Hindlimb muscle (tissue), 1 donor: ENCODE data around the gene FOXK2. TPM values are rescaled to one million over a fixed set of nuclear protein-coding genes. Genes with fewer than 3 reads are reported as not detected.

Experiments
- DNase-seq: peaks from one replicate; pipeline ENCODE4 v3.0.0-alpha.2; 2013
- polyA plus RNA-seq: library from polyadenylated mRNA; unstranded; fragments of 120-200 nt; gene quantifications from one replicate; pipeline ENCODE4 v1.2.1, GENCODE V29; 2013; ENCODE audit not compliant: insufficient read length

FOXK2 gene
- polyA plus RNA-seq = 44.4 TPM

DNA sequence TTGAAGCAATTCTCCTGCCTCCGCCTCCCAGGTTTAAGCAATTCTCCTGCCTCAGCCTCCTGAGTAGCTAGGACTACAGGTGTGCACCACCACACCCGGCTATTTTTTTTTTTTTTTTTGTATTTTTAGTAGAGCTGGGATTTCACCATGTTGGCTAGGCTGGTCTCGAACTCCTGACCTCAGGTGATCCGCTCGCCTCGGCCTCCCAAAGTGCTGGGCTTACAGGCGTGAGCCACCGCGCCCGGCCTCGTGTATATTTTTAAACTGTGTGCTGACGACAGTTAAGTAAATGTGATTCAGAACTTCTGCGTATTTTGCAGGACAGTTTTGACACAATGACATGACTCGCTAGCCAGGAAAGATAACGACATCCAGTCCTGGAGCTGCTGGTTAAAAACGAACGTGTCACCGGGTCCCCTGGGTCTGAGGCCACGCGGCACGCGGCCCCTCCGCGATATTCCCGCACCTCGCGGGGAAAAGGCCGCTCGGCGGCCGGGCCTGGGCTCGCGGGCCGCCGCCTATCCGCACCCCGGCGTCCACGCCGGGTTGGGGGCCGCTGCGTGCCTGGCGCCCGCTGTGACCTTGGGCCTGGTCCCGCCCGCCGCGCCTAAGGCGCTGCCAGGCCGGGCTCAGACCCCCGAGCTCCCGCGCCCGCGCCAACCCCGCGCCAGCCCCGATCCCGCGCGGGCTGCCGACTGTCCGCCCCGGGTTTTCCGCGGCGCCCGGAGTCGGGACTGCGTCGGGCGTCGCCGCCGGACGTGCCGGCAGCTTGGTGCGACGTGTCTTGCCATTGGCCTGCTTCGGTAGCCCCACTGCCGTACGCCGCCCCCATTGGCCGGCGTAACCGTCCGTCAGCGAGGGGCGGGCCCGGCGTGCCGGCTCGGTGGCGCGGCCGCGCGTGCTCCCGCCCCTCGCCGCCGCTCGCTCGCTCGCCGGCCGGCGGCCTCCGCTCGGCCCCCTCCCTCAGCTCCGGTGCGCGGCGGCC lies at the start of gene FOXK2:
TSS of gene FOXK2 (plus strand) at position 907 of the 985 bp plus-strand sequence. CDS start 157 bp downstream, outside the sequence.
- DNase-seq = peak; percentile 99

- no peak for DNase-seq
These were observed 49.5 kb upstream of the FOXK2 start for GRCh38 chr17:82470065-82470464.

GRCh38 chr17:82474223-82475010 lies 45.1 kb upstream of the FOXK2 start:
- no peak for DNase-seq

DNA sequence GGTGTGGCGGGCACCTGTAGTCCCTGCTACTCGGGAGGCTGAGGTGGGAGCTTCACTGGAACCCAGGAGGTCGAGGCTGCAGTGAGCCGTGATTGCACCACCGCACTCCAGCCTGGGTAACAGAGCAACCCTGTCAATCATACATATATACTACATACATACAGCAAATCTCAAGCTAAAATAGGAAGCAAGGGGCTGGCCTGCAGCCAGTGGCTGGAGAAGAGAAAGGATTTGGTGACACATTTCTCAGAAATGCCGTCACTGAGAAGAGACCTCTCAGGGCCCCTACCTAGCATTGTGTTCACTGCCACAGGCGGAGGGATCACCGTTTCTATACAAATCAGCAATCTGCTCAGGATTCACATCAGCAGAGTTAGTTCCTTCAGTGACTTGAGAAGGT lies 44.1 kb upstream of the FOXK2 start:
- DNase-seq = no peak

DNA sequence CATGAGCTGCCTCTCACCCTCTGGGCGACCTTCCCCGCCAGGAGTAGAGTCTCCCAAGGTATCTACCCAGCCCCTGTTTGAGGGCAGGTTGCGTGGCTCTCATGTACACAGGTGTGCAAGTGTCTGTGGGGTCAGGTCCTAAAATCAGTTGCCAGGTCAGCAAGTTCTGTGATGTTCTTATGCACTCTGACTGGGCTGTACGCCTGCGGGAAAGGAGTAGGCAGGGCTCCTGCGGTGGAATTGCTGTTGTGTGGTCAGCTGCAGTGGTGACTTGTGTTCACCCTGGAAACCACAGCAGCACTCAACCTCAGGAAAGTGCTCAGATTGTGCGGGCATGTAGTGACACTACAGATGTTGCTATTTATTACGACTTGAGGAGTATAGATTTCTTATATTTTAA lies 41.6 kb upstream of the FOXK2 start:
- no peak for DNase-seq

GRCh38 chr17:82479602-82480001 lies 39.9 kb upstream of the FOXK2 start:
- DNase-seq = no peak

DNA sequence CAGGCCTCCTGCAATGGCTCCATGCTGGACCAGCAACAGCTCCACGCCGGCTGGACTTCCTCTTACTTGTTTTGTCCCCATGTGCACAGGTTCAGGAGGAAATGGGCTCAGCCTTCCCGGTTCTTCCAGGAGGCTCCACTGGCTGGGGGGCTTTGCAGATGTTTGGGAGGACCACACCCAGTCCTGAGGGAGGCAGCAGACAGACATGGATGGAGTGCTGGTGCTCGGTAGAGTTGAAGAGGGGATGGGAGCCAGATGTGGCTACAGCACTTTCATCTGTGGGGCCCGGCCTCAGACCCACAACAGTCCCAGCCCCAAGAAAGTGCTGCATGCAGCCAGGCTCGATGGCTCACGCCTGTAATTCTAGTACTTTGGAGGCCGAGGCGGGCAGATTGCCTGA lies 39.2 kb upstream of the FOXK2 start:
- no peak for DNase-seq

DNA sequence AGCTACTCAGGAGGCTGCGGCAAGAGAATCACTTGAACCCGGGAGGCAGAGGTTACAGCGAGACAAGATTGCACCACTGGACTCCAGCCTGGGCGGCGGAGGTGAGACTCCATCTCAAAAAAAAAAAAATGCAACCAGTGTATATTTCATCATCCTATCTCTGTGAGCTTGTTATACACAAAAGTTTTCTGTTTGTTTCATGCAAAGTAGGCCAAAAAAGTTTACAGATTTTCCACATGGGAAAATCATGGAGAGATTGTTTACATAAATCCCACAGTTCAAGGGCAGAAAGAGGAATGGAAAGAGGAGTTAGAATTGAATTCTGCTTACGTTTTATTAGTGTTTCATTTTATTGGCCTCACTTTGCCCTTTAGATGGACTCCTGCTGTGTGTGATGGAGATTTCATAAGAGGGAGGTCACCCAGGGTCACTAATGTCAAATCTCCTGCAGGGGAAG lies 36.3 kb upstream of the FOXK2 start:
- no peak for DNase-seq

DNA sequence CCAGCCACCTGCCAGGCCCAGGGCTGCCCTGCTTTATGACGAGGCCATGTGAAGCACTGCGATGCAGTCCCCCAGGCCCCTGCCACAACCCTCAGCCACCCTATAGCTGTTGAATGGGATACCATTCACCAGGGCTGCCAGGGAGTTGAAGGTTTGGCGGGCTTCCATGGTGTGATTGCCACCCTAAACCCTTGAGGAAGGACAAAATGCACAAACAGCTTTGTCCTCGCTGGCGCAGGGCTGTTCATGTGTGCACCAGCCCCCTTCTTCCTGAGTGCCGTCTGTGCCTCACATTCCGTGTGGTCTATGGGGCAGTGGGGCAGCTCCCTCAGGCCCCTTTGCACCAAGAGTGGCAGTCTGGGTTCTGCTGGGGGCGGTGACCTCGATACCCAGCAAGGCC lies 35.7 kb upstream of the FOXK2 start:
- DNase-seq = no peak

DNA sequence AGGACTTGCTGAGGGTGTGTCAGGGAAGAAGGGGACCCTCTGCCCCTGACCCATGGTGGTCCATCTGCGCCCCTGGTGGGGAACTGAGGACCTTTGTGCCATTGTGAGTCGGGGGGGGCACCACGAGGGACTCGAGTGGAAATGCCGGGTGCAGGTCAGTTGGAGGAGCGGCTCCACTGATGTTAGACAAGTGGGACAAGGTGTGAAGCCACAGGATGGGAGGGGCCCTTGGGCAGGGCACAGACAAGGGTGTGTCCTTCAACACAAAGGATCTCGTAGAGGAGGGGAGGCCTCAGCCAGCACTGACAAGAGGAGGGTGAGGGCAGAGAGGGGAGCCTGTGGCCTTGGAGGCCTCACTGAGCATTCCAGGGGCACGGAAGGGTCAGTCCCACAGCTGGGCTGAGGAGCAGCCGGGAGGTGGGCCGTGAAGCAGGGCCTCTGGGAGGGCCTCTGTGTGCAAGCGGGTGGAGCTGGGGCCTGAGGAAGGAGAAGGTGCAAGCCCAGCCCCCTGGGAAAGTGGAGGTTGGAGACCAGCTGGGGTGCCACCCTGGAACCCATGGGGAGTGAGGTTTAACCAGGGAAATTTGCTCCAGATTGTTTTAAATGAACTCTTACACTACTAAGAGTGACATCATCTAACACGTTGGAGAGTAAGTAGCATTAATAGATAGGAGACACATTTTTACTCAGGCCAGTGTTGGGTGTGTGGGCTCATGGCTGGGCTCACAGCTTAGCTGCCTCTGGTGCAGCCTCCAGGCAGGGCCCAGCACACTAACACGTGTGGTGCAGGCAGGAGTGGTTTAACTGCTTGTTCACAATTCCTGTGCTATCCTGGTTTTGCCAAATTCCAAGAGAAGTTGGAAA lies 33.1 kb upstream of the FOXK2 start:
- DNase-seq = no peak

- no peak for DNase-seq
These were observed 31.6 kb upstream of the FOXK2 start for GRCh38 chr17:82487910-82488309.

- DNase-seq = no peak
These were observed 30.4 kb upstream of the FOXK2 start for GRCh38 chr17:82489117-82489516.

- DNase-seq = no peak
These were observed 29.6 kb upstream of the FOXK2 start for GRCh38 chr17:82489851-82490511.

- DNase-seq = no peak
These were observed 28.9 kb upstream of the FOXK2 start for GRCh38 chr17:82490512-82491195.

GRCh38 chr17:82491196-82491530 lies 28.4 kb upstream of the FOXK2 start:
- no peak for DNase-seq

- DNase-seq = no peak
These were observed 28.0 kb upstream of the FOXK2 start for GRCh38 chr17:82491533-82491932.

DNA sequence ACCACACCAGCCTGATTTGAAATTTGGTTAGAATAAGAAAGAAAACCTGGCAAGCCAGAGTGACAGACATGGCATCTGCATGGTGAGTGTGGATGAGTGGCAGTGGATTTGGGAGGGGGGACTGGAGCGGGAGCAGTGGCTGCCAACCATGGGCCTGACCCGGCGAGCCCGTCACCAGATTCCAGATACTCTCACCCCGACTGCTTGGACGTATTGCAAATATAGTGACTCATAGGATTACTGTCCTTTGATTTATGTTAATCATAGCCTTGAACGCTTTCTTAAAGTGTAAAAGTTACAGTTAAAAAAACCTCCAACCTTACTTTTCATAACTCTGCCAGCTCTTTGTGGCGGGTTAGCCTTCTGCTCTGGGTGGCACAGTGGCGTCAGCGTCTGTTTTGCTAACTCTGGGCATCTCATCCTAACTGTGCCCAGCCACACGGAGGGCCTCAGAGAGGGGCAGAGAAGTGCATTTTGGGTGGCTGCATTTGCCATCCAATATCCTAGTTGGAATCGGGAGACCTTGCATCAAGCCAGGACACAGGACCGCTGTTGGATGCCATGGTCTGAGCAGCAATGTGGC lies 26.8 kb upstream of the FOXK2 start:
- no peak for DNase-seq

GRCh38 chr17:82493226-82493781 lies 26.2 kb upstream of the FOXK2 start:
- DNase-seq = no peak

GRCh38 chr17:82494236-82495055 lies 25.1 kb upstream of the FOXK2 start:
- DNase-seq = peak; percentile 91
